ENCODE results near the gene LUZP1. TPM values are rescaled to one million over a fixed set of nuclear protein-coding genes. Genes with fewer than 3 reads are reported as not detected.

The LUZP1 gene
- total and polyA plus RNA-seq, 10 donors: 1.7 to 51.6 (median 31.6) TPM

- DNase-seq: no peak
- intact Hi-C loops (cut with DNase I; ENCODE audit: low total_unique reads): no loop called here
- peak overlapping the region in 2 of 8 donors; percentile 16 to 52 for H3K4me3 ChIP-seq
- no peak for TF ChIP-seq POLR2A (IDR thresholded peaks at IDR 0.05)
- TF ChIP-seq POLR2AphosphoS5 (IDR thresholded peaks at IDR 0.05): no peak
- TF ChIP-seq CTCF (IDR thresholded peaks at IDR 0.05 in 8 of 11, conservative IDR thresholded peaks at IDR 0.05 in 3 of 11): no peak
- peaks cover 27 to 97% (median 68%) of the 10 kb centered on the region in 6 donors for H3K4me1 ChIP-seq
- H3K36me3 ChIP-seq: no peaks in the 10 kb centered on the region
- WGBS, 5 donors: 52 to 62% (median 54%) methylated on average over 8 of the region's 8 CpGs
- no peaks in the 10 kb centered on the region for H3K27me3 ChIP-seq (replicated peaks in 1 of 7)
- peak overlapping the region in 6 of 8 donors; percentile 17 to 70 (median 62) for H3K27ac ChIP-seq
- H3K9me3 ChIP-seq: no peaks in the 10 kb centered on the region
Measured at GRCh38 chr1:23118957-23119792, 49.5 kb downstream of the LUZP1 start.

GRCh38 chr1:23118407-23118806 is 50.2 kb downstream of the LUZP1 start:
- intact Hi-C loops (cut with DNase I; ENCODE audit: low total_unique reads): no loop called here
- no peaks in the 10 kb centered on the region for H3K9me3 ChIP-seq
- no peaks in the 10 kb centered on the region for H3K27me3 ChIP-seq (replicated peaks in 1 of 7)
- no peak for DNase-seq
- no peak for TF ChIP-seq CTCF (IDR thresholded peaks at IDR 0.05 in 8 of 11, conservative IDR thresholded peaks at IDR 0.05 in 3 of 11)
- TF ChIP-seq POLR2A (IDR thresholded peaks at IDR 0.05): no peak
- TF ChIP-seq POLR2AphosphoS5 (IDR thresholded peaks at IDR 0.05): no peak
- H3K4me3 ChIP-seq: no peak overlapping the region
- H3K4me1 ChIP-seq: peaks cover 35 to 98% (median 75%) of the 10 kb centered on the region in 6 donors
- H3K36me3 ChIP-seq: no peaks in the 10 kb centered on the region
- H3K27ac ChIP-seq: peak overlapping the region in 5 of 8 donors; percentile 37 to 70 (median 64)

GRCh38 chr1:23116921-23117699 is 51.5 kb downstream of the LUZP1 start:
- TF ChIP-seq POLR2A (IDR thresholded peaks at IDR 0.05): no peak
- TF ChIP-seq CTCF (IDR thresholded peaks at IDR 0.05 in 8 of 11, conservative IDR thresholded peaks at IDR 0.05 in 3 of 11): no peak
- no peak for TF ChIP-seq POLR2AphosphoS5 (IDR thresholded peaks at IDR 0.05)
- Histone ChIP-seq H3K4me1 (peaks cover 32 to 98% (median 78%) of the 10 kb centered on the region in 6 donors), H3K36me3 (no peaks in the 10 kb centered on the region), H3K9me3 (no peaks in the 10 kb centered on the region), H3K4me3 (no peak overlapping the region), H3K27ac (no peak overlapping the region), H3K27me3 (replicated peaks in 1 of 7) (no peaks in the 10 kb centered on the region)
- intact Hi-C loops (cut with DNase I; ENCODE audit: low total_unique reads): no loop called here
- no peak for DNase-seq
- WGBS, 5 donors: 45 to 87% (median 51%) methylated on average over 1 to 2 of the region's 2 CpGs
